AG10803 (cell line): ENCODE data around the gene COL4A4.

ENCODE experiments used
- DNase-seq: peaks from one replicate; pipeline ENCODE4 v3.0.0; 2010; ENCODE audit warnings: low read depth
- H3K4me3 ChIP-seq: 2 replicates; pipeline ENCODE4 v1.5.1; 2011; ENCODE audit warnings: mild to moderate bottlenecking, low read length, control low read depth
- CTCF ChIP-seq: conservative IDR thresholded peaks from 2 replicates; pipeline ENCODE4 v1.5.1; 2011; ENCODE audit warnings: mild to moderate bottlenecking, low read length, control low read depth, inconsistent platforms

The COL4A4 gene

DNA sequence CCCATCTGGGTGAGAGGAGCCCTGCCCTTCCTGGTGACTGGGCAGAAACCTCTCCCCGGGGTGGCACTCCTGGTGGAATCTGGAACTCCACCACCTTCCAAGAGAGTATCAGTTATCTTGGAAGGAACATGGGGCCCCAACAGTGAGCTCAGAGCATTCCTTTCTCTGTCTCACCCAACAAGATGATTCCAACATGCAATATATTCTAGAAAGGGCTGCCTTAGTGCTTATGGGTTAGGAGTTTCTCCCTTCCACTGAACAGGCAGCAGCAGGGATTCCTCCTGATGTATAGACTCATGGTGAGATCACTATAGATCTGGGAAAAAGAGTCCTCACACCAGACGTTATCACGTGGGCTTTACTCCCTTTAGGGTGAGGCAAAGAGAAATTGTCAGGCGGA lies 147.1 kb downstream of the COL4A4 start:
- H3K4me3 ChIP-seq, result no peak overlapping the region
- DNase-seq, result no peak
- no peak for TF ChIP-seq CTCF

DNA sequence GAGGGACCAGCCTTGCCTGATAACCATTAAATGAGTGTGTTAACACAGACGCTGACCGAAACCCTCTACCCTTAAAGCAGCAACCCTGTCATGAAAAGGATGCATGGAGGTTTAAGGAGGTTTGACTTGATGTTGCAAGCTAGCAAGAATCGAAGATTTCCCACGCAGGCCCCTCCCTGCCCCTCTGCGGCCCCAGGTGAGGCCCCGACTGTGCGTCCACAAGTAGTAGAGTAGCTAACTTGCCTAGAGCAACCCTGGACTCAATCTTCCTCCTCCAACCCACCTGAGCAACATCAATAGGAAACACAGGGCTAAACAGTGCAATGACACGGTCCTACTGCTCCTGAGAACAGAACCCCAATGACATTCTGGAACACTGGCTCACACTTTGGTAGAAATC lies 150.1 kb downstream of the COL4A4 start:
- DNase-seq, result no peak
- no peak for TF ChIP-seq CTCF
- no peak overlapping the region for H3K4me3 ChIP-seq

- no peak for DNase-seq
- no peak for TF ChIP-seq CTCF
Observed at GRCh38 chr2:227013330-227013729, 150.7 kb downstream of the COL4A4 start.

DNA sequence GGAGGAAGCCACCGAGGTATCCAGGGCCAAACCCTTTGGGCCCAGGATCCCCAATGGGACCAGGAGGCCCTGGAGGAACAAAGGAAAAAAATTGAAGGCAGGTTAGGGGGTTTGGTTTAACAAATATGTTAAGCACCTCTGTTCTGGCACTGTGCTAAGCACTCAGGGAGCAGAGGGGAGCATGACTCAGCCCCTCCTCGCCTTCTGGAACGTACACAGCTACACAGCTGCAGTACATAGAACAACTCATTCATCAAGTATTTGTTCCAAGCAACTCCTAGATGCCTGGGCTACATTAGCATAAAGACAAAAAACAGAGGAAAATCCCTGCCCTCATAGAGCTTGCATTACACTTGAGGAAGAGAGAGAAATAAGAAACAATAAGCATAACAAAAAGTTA lies 153.6 kb downstream of the COL4A4 start:
- peak; percentile 18 for DNase-seq
- no peak for TF ChIP-seq CTCF
- no peak overlapping the region for H3K4me3 ChIP-seq

More at GRCh38 chr2:227013330-227013729, 150.7 kb downstream of the COL4A4 start:
- no peak overlapping the region for H3K4me3 ChIP-seq

DNA sequence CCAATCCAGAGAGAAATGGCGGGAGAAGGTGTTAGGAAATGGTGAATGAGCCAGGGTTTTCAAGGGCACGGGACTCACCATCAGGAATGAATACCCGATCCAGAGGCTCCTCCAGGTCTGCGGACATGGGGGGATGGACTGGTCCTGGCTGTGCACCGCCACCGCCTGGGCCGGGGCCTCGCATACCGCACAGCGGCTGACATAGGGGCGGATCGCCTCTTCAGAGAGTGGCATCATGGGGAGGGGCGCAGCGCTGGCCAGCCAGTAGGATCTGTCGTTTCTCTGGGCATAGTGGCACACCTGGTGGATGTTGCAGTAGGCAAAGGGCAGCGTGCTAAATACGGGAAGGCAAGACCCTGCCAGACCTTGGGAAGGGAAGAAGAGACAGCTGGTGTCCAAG lies 156.1 kb downstream of the COL4A4 start:
- no peak for TF ChIP-seq CTCF
- DNase-seq, result no peak

GRCh38 chr2:227007148-227007547 lies 156.9 kb downstream of the COL4A4 start:
- no peak overlapping the region for H3K4me3 ChIP-seq
- DNase-seq, result no peak
- TF ChIP-seq CTCF, result no peak

More for the DNA sequence above, 156.1 kb downstream of the COL4A4 start:
- H3K4me3 ChIP-seq, result no peak overlapping the region

- DNase-seq, result no peak
Observed at GRCh38 chr2:227006189-227006897, 157.7 kb downstream of the COL4A4 start.

More at GRCh38 chr2:227006189-227006897, 157.7 kb downstream of the COL4A4 start:
- no peak overlapping the region for H3K4me3 ChIP-seq
- TF ChIP-seq CTCF, result no peak
